Glutamatergic neuron (in vitro differentiated cells): ENCODE data around the gene FHIT. TPM values are rescaled to one million over a fixed set of nuclear protein-coding genes. Genes with fewer than 3 reads are reported as not detected.

Experiments used
- DNase-seq: peaks from one replicate; pipeline ENCODE4 v3.0.0; 2022
- H3K27ac Mint-ChIP-seq: one replicate; pipeline ENCODE4 v1.8.0; 2020; ENCODE audit warnings: mild to moderate bottlenecking, mixed read lengths, inconsistent platforms; ENCODE audit not compliant: unreplicated experiment
- H3K27me3 Mint-ChIP-seq: one replicate; pipeline ENCODE4 v1.8.0; 2020; ENCODE audit warnings: mild to moderate bottlenecking, moderate library complexity, mixed read lengths, inconsistent platforms; ENCODE audit not compliant: unreplicated experiment
- H3K36me3 Mint-ChIP-seq: one replicate; pipeline ENCODE4 v1.8.0; 2020; ENCODE audit warnings: mild to moderate bottlenecking, mixed read lengths, inconsistent platforms; ENCODE audit not compliant: unreplicated experiment
- H3K4me1 Mint-ChIP-seq: one replicate; pipeline ENCODE4 v1.8.0; 2020; ENCODE audit warnings: mild to moderate bottlenecking, low read depth, mixed read lengths, inconsistent platforms; ENCODE audit not compliant: unreplicated experiment
- H3K4me3 Mint-ChIP-seq: one replicate; pipeline ENCODE4 v1.8.0; 2020; ENCODE audit warnings: mild to moderate bottlenecking, mixed read lengths, inconsistent platforms; ENCODE audit not compliant: unreplicated experiment
- H3K9me3 Mint-ChIP-seq: one replicate; pipeline ENCODE4 v1.8.0; 2020; ENCODE audit warnings: mild to moderate bottlenecking, moderate library complexity, mixed read lengths, inconsistent platforms; ENCODE audit not compliant: unreplicated experiment
- total RNA-seq: library from RNA; stranded (reverse); fragmentation: NEBNext Ultra II Directional; extraction: Animal tissue kit (Norgen Biotek cat#: 25700); gene quantifications from one replicate; pipeline ENCODE4 v1.2.1, GENCODE V29; 2021; ENCODE audit not compliant: unreplicated experiment
- TF ChIP-seq, protein P1 (sequence below): fragments of 200-600 bp; sonication (generic); IDR thresholded peaks from one replicate; pipeline ENCODE4 v1.5.0; 2021; ENCODE audit not compliant: partially characterized antibody, unreplicated experiment

Gene FHIT
- total RNA-seq, 1 donor from 2014 or later: 15.2 TPM

DNA sequence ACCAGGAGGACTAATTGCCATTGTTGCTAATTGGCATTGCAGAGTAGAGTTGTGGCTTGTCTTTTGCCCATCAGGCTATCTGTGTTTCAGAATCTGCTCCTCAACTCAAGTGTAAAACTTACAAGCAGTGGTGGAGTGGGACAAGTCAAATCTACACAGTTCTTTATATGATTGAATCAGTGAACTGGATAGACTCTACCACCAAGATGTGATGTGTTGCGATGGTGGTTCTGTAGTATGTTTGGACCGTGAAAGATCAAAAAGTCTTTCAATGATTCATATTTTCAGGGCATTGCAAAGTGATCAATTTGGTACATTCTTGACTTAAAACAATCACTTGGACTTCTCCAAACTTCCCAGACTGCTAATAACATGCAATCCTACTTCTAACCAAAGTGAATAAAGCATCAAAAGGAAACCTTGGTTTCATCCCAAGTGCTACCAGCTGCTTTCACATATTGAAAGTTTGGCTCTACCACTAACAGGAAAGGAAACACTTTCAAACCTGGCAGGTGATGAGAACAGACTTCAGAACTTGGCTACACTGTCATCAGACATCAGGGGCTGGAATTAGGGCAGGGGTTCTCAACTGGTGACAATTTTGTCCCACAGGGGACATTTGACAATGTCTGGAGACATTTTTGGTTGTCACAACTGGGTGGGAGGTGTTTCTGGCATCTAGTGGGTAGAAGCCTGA is 1356.7 kb downstream of the FHIT start:
- no peaks in the 10 kb centered on the region for H3K4me1 Mint-ChIP-seq
- no peak for DNase-seq

DNA sequence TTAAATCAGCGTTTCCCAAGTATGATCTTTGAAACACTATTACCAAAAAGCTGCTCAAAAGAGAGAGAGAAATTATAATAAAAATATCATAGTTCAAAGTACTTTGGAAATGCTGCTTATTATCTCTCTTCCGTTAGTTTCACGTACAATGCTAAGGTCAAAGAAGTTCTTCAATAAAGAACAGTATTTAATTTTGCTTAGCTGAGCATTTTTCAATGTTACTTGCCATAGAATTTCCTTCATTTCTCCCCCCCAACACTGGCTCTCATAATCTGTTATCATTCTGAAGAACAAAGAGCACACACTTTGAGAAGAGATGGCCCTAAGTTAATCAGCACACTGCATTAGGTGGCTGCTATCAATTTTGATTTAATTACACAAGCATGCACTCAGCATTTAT is 1360.6 kb downstream of the FHIT start:
- no peak for DNase-seq
- Mint-ChIP-seq H3K9me3 (no peaks in the 10 kb centered on the region), H3K27me3 (no peaks in the 10 kb centered on the region), H3K4me1 (no peaks in the 10 kb centered on the region), H3K27ac (no peak overlapping the region), H3K4me3 (no peak overlapping the region), H3K36me3 (no peaks in the 10 kb centered on the region)
- TF ChIP-seq, protein P1, sequence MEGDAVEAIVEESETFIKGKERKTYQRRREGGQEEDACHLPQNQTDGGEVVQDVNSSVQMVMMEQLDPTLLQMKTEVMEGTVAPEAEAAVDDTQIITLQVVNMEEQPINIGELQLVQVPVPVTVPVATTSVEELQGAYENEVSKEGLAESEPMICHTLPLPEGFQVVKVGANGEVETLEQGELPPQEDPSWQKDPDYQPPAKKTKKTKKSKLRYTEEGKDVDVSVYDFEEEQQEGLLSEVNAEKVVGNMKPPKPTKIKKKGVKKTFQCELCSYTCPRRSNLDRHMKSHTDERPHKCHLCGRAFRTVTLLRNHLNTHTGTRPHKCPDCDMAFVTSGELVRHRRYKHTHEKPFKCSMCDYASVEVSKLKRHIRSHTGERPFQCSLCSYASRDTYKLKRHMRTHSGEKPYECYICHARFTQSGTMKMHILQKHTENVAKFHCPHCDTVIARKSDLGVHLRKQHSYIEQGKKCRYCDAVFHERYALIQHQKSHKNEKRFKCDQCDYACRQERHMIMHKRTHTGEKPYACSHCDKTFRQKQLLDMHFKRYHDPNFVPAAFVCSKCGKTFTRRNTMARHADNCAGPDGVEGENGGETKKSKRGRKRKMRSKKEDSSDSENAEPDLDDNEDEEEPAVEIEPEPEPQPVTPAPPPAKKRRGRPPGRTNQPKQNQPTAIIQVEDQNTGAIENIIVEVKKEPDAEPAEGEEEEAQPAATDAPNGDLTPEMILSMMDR: no peak

More for the DNA sequence above, 1356.7 kb downstream of the FHIT start:
- Mint-ChIP-seq H3K27me3 (no peaks in the 10 kb centered on the region), H3K9me3 (no peaks in the 10 kb centered on the region), H3K4me3 (no peak overlapping the region), H3K36me3 (no peaks in the 10 kb centered on the region), H3K27ac (no peak overlapping the region)
- TF ChIP-seq, protein P1: no peak

DNA sequence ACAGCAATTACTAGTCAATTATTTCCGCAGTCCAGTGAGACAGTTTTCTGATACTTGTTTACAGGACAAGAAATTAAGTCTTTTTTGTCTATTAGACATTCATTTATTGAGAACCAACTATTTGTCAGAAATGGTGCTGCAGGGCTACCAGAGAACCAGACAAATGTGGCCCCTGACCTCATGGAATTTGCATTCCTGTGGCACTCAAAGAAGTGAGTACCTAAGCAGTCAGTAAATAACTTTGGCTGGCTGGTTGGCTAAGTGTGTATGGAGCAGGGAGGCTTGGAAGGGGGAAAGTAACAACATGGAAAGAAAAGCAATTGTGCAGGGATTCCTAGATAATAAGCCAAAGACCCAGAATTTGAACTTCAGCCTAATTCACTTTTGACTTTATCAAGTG is 1364.5 kb downstream of the FHIT start:
- peaks cover 2% of the 10 kb centered on the region for H3K27me3 Mint-ChIP-seq
- DNase-seq: no peak
- H3K27ac Mint-ChIP-seq: no peak overlapping the region
- TF ChIP-seq, protein P1: no peak
- H3K36me3 Mint-ChIP-seq: no peaks in the 10 kb centered on the region
- H3K4me3 Mint-ChIP-seq: no peak overlapping the region
- peaks cover 6% of the 10 kb centered on the region for H3K4me1 Mint-ChIP-seq
- no peaks in the 10 kb centered on the region for H3K9me3 Mint-ChIP-seq

DNA sequence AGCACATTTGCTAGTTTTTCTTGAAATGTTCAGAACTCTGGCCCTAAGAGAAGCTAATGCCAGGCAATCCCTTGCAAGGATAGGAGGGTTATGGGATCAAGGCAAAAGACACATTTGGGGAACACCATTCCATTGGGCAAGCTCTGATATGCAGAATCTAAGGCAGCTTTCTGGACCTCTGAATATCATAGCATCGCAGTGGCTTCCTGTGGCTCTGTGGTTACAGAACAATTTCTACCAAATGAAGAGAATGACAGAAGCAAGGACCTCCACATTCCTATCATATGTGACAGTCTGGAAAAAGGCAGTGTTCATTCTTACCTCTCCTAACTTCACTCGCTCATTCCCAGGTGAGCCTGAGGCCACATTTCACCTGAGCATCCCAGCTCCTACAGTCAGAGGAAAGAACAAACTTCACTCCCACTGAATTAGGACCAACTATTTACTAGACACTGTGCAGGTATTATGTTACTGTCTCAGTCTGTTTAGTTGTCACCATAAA is 1365.3 kb downstream of the FHIT start:
- Mint-ChIP-seq H3K4me3 (no peak overlapping the region), H3K4me1 (peaks cover 6% of the 10 kb centered on the region), H3K36me3 (no peaks in the 10 kb centered on the region), H3K27me3 (peaks cover 2% of the 10 kb centered on the region), H3K9me3 (no peaks in the 10 kb centered on the region), H3K27ac (no peak overlapping the region)
- DNase-seq: no peak
- TF ChIP-seq, protein P1: no peak

DNA sequence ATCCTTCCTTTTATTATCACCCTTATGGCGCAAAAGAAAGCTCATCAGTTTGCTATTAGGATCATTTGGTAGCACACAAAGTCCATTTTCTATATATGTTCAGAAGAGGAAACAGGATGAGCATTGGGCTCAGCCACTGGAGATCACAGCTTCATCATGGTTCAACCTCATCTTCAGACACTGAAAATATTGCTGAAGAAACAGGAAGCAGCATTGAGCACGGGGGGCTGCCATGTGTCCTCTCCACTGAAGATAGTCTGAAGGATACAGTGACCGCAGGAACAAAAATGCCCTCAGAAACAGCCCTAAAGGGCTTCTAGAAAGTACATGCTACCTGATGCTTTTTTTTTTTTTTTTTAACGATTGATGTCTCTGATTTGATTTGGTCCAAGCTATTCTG is 1366.2 kb downstream of the FHIT start:
- no peak for DNase-seq
- Mint-ChIP-seq H3K36me3 (no peaks in the 10 kb centered on the region), H3K9me3 (no peaks in the 10 kb centered on the region), H3K4me1 (peaks cover 6% of the 10 kb centered on the region), H3K27me3 (peaks cover 2% of the 10 kb centered on the region), H3K27ac (no peak overlapping the region), H3K4me3 (no peak overlapping the region)
- TF ChIP-seq, protein P1: no peak
